Esophagus squamous epithelium (tissue), 5 donors: ENCODE results near the gene DLG2. TPM values are rescaled to one million over a fixed set of nuclear protein-coding genes. Genes with fewer than 3 reads are reported as not detected.

ENCODE experiments used
- DNase-seq: peaks from one replicate; lab custom pipeline; 2025; lab: John Stamatoyannopoulos, UW
- H3K27ac ChIP-seq, 4 donors: fragments of 200-600 bp; sonication (generic); one replicate each; pipeline ENCODE4 v1.5.1; 2016 to 2019; ENCODE audit warnings: mild to moderate bottlenecking in 1 of 4
- H3K27me3 ChIP-seq, 4 donors: fragments of 200-600 bp; sonication (generic); 1 replicate in 3 of 4; 2 replicates in 1 of 4; pipeline versions ENCODE4 v1.5.1 to v1.6.0; 2017 to 2021; ENCODE audit warnings: antibody characterized with exemption in 1 of 4
- H3K36me3 ChIP-seq, 3 donors: fragments of 200-600 bp; sonication (generic); one replicate each; pipeline ENCODE4 v1.5.1; 2016 to 2019
- H3K4me1 ChIP-seq, 3 donors: fragments of 200-600 bp; sonication (generic); one replicate each; pipeline ENCODE4 v1.5.1; 2017 to 2019
- H3K4me3 ChIP-seq, 4 donors: fragments of 200-600 bp; sonication (generic); 1 replicate in 3 of 4; 2 replicates in 1 of 4; pipeline ENCODE4 v1.5.1; 2016 to 2019; ENCODE audit warnings: mild to moderate bottlenecking in 2 of 4, moderate library complexity in 1 of 4
- H3K9me3 ChIP-seq, 3 donors: fragments of 200-600 bp; sonication (generic); one replicate each; pipeline ENCODE4 v1.5.1; 2016 to 2019
- CTCF ChIP-seq, 6 experiments: fragments of 450-650 bp in 4 of 6; fragments of 200-600 bp in 2 of 6; sonication (generic) in 2 of 6; IDR thresholded peaks; one replicate each; pipeline ENCODE4 v1.5.1; 2016 to 2019; ENCODE audit warnings: antibody characterized with exemption in 6 of 6, mild to moderate bottlenecking in 4 of 6, moderate library complexity in 4 of 6
- POLR2A ChIP-seq, 4 donors: fragments of 450-650 bp; IDR thresholded peaks; one replicate each; pipeline ENCODE4 v1.6.1; 2017; ENCODE audit warnings: antibody characterized with exemption in 4 of 4, mild to moderate bottlenecking in 4 of 4, moderate library complexity in 3 of 4
- WGBS, 2 donors: methylation state at CpG; one replicate each; pipeline ENCODE4 v1.1.5; 2018; 5-methylcytosine and 5-hydroxymethylcytosine counted together
- intact Hi-C: fragments of 100-400 bp; cut with DNase I; formaldehyde crosslinking; loops from one replicate; pipeline ENCODE4 v1.15.0; 2022
- total RNA-seq, 4 donors: library from RNA; depleted of rRNA; stranded (reverse); fragments of >200 nt; gene quantifications; one replicate each; pipeline ENCODE4 v1.1.0, GENCODE V29; 2016
- donor health status: DM: yes; HTN: yes; CAD: no.

DLG2 gene
- total RNA-seq, 4 donors from 2014 or later, result 2.9 to 27.7 (median 12.6) TPM

GRCh38 chr11:84825106-84825660 lies 802.0 kb downstream of the DLG2 start:
- TF ChIP-seq POLR2A (IDR thresholded peaks at IDR 0.05) (no peak), CTCF (IDR thresholded peaks at IDR 0.05) (no peak)
- intact Hi-C loops, result no loop called here
- WGBS, 2 donors, result 66 to 84% methylated on average over 3 of the region's 3 CpGs

GRCh38 chr11:84824624-84825023 lies 802.5 kb downstream of the DLG2 start:
- intact Hi-C loops, result no loop called here
- WGBS, 2 donors, result 71 to 78% methylated on average over 2 to 3 of the region's 3 CpGs
- Histone ChIP-seq H3K27ac (no peak overlapping the region), H3K27me3 (no peaks in the 10 kb centered on the region), H3K36me3 (no peaks in the 10 kb centered on the region), H3K4me3 (no peak overlapping the region), H3K9me3 (no peaks in the 10 kb centered on the region), H3K4me1 (no peaks in the 10 kb centered on the region)
- no peak for DNase-seq
- TF ChIP-seq CTCF (IDR thresholded peaks at IDR 0.05), result no peak
- no peak for TF ChIP-seq POLR2A (IDR thresholded peaks at IDR 0.05)

More at GRCh38 chr11:84825106-84825660, 802.0 kb downstream of the DLG2 start:
- no peak for DNase-seq
- Histone ChIP-seq H3K9me3 (no peaks in the 10 kb centered on the region), H3K27me3 (no peaks in the 10 kb centered on the region), H3K4me3 (no peak overlapping the region), H3K36me3 (no peaks in the 10 kb centered on the region), H3K27ac (no peak overlapping the region), H3K4me1 (no peaks in the 10 kb centered on the region)

- TF ChIP-seq CTCF (IDR thresholded peaks at IDR 0.05), result no peak
- no peak for TF ChIP-seq POLR2A (IDR thresholded peaks at IDR 0.05)
- H3K27me3 ChIP-seq, result no peaks in the 10 kb centered on the region
- WGBS, 2 donors, result 43 to 52% methylated on average over 2 of the region's 2 CpGs
- H3K27ac ChIP-seq, result no peak overlapping the region
- intact Hi-C loops, result no loop called here
- H3K9me3 ChIP-seq, result no peaks in the 10 kb centered on the region
- no peaks in the 10 kb centered on the region for H3K4me1 ChIP-seq
- no peaks in the 10 kb centered on the region for H3K36me3 ChIP-seq
- no peak for DNase-seq
- H3K4me3 ChIP-seq, result no peak overlapping the region
These were observed 807.6 kb downstream of the DLG2 start for GRCh38 chr11:84819537-84819936.

DNA sequence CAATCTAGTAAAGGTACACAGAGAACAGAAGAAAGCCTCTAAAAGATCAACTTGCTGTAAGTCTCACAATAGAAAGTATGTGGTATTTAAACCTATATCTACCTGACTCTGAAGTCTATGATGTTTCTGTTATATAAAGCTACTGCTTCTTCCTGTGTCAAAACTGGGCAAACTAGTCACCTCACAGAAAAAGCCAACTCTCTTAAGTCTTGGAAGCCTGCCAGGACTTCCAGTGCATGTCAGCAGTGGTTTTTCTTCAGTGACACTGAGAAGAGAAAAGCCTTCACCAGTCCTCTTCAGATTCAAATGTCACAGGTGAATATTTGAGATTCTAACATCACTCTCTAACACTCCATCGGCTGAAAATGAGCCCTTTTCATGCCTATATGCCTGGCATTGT lies 808.0 kb downstream of the DLG2 start:
- intact Hi-C loops, result no loop called here
- Histone ChIP-seq H3K4me3 (no peak overlapping the region), H3K4me1 (no peaks in the 10 kb centered on the region), H3K9me3 (no peaks in the 10 kb centered on the region), H3K27ac (no peak overlapping the region), H3K36me3 (no peaks in the 10 kb centered on the region), H3K27me3 (no peaks in the 10 kb centered on the region)
- no peak for TF ChIP-seq CTCF (IDR thresholded peaks at IDR 0.05)
- TF ChIP-seq POLR2A (IDR thresholded peaks at IDR 0.05), result no peak
- 25 to 27% methylated on average over 1 of the region's 1 CpG for WGBS, 2 donors
- DNase-seq, result no peak

DNA sequence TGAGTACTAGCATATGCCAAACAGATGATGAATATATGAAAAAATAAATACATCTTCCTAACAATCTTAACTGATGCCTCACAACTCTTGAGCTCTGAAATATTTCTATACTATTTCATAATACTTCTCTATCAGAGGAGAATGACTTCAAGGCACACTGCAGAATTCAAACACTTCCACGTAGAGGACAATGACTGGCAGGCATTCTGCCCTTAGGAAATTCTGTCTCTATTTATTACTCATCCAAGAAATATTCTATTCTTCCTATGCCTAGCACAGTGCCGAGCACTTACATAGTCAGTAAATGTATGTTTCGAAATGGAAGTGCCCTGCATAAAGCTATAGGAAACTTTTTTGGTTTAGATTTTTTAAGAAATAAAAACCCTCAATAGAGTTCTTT lies 809.1 kb downstream of the DLG2 start:
- Histone ChIP-seq H3K4me1 (no peaks in the 10 kb centered on the region), H3K4me3 (no peak overlapping the region), H3K27ac (no peak overlapping the region), H3K27me3 (no peaks in the 10 kb centered on the region), H3K36me3 (no peaks in the 10 kb centered on the region), H3K9me3 (no peaks in the 10 kb centered on the region)
- TF ChIP-seq POLR2A (IDR thresholded peaks at IDR 0.05), result no peak
- no peak for TF ChIP-seq CTCF (IDR thresholded peaks at IDR 0.05)
- DNase-seq, result no peak
- intact Hi-C loops, result no loop called here
- 20 to 32% methylated on average over 3 of the region's 3 CpGs for WGBS, 2 donors
